Effector CD8-positive, alpha-beta T cell (primary cell): Measurements from ENCODE around the gene GLIS1.

Experiments used
- DNase-seq: peaks from one replicate; lab custom pipeline; 2025; lab: John Stamatoyannopoulos, UW

Gene GLIS1

GRCh38 chr1:53736290-53736689 lies 2.7 kb downstream of the GLIS1 start:
- no peak for DNase-seq

DNA sequence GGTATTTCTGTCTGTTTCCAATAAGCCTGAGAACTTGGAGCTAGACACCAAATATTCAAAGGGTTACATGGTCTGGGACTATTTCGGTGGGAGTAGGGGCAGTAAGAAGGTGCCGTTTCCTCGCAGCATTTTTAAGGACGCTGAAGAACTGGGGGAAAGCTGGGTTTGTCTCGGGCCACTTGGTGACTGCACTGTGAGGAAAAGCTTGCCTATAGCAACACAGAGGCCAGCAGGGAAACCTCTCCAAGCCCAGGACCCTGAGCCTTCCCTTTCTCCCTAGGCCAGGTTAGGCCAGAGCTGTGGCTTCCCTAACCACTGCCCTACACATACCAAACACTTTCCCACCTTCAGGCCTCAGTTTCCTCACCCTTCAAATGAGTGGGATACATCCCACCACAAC lies 3.3 kb downstream of the GLIS1 start:
- DNase-seq: no peak

- no peak for DNase-seq
Observed at GRCh38 chr1:53735261-53735660, 3.7 kb downstream of the GLIS1 start.

DNA sequence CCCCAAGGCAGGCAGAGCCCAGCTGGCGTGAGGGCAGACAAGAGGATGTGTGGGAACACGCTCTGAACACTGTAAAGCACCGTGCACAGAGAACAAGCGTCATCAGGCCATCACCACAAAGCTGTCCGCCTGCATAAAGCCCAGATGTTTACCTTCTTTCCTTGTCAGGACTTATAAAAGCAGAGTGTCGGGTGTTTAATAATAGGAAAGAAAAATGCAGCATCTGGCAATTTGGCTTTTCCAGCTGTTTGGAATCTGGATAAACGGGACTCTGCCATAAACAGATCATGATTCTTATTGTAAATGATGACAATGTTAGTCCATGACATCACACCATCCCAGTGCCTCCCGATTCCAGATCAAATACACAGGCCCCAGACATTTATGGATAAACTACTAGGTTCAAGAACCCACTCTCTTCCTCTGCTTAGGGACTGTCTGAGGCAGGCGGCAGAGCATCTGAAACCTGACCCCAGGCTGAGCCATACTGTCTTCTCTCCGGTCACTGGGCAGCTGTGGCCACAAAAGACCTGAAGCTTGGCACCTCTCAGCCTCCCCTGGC lies 4.2 kb downstream of the GLIS1 start:
- no peak for DNase-seq

DNA sequence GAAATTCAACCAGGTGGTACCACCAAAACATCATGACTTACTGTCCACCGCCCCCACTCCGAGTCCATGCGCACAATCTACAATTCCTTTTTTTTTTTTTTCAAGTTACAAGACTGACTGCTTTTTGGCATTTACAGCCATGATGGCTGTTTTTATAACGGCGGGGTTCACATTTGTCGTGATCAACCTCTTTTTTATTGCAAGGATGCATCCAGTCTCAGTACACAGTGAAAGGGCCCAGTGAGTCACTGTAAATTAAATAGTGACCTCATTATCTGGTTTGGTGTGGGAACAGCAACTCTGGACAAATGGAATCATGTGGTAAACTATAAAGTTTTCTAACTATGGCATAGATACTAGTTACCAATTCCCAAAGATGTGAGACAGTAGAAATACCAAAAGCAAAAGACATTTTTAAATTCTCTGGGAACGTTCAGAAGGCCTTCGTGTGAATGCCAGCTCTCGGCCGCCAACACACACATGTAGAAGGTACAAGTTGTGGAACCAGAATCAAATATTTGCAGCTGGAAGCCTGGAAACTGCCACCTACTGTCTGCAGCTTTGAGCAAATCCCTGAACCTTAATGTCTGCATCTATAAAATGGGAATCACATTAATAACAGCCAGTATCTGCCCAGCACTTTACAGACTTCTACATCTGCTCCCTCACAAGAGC lies 4.9 kb downstream of the GLIS1 start:
- DNase-seq: no peak

DNA sequence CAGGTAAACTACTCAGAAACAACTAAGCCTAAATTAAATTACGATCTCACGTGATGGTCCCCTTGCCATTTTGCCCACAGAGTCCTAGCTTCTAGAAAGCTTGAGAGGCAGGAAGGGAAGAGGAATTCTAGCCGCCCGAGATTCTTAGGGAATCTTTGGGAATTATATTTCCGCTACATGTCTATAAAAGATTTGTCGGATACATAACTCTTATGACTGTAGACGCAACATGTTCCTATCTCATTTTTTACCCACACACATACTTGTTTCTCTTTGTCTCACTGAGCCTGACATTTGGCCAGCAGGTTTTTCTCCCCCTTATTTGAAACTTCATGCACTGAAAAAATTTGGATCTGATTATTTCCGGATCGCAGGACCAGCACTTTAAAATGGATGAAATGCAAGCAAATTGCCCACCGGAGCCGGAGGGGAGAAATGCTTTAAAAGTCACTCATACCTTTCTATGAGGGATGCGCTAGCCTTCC lies 5.5 kb downstream of the GLIS1 start:
- DNase-seq: no peak

DNA sequence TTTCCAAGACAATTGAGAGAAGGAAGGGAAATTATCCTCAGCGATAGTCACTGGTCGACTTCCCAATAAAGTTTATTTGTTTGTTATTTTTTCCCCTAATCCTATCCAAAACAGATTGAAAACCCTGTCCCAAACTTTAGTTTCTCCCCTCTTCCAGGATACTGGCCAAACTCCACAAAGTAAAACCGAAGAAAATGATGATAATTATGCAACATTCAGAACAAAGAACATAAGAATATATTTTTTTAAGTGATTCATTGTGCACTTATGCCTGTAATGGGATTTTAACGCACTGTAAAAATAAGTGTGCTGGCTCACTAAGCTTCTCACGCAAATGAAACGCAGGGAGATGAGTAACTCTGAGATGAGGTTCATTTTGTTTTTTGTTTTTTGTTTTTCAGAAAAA lies 6.0 kb downstream of the GLIS1 start:
- no peak for DNase-seq

- DNase-seq: no peak
Observed at GRCh38 chr1:53732409-53732808, 6.6 kb downstream of the GLIS1 start.

DNA sequence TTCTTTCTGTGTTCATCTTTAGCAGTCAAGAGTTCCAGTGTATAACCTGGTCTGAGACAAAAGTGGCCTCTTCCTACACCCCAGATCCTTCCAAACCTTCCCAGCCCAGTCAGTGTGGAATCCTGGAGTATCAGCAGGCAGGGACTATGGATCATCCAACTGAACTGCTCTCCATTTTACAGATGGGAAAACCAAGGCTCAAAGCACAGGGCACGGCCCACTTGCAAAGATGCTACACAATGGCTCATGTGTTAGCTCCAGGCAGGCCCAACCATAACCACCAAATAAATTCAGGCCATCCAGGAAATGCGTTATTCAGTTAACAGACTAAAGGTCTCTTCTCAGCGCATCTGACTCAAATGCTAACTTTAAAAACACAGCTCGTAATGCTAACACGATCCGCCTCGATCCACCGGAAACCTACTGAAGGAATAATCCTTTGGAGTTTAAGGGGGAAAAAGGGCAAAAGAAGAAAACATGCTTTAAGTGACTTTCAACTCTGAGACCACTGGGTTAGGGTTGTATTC lies 7.1 kb downstream of the GLIS1 start:
- no peak for DNase-seq

DNA sequence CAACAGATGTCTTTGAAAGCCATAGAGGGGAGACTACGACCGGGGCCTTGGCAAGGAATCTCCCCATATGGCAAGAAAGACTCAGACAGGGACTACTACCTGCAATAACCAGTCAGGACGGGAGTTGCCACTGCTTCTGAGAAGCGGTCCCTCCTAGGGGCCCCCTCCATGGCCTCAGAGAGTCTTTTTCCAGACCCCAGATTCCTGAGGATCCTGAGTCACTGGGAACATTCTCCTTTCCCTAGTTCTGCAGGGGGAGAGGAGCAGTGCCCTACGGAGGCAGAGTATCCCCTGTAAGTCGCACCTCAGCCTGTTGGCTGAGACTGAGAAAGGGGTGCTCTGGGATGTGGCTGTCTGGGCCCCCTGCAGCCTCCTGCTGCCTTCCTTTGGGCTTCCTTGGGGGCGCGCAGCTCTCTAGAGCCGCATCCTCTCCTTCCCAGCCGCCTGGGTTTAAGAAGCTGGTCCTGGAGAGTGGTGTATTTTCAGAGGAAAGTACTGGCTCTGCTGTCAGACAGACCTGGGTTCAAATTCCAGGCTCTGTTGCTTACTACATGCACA lies 7.8 kb downstream of the GLIS1 start:
- no peak for DNase-seq

DNA sequence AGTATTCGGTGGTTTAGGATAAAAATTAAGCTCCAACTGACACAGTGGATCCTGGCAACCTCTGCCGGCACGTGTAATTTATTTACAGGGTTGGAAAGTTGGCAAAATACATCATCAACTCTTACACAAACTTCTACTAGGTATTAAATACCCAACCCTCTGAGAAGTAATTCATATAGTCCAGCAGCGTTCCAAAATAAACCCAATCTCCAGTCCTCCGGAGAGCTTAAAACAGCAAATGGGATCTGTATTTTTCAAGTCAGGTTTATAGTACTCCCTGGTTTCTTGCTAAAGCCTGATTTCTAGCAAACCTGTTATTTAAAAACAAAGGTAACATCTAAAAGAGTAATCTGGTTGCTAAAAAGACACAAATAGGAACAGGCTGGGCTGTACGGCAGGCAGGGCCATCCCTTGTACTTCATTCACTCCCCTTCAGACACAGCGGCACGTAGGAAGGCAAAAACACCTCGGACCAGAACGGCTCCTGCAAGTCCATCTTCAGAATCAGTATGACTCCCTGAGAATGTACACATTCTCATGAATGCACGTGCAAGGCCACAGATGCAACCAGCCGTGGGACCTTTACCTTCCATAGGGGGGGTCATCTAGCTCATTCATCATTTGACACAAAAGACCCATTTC lies 8.6 kb downstream of the GLIS1 start:
- DNase-seq: no peak

DNA sequence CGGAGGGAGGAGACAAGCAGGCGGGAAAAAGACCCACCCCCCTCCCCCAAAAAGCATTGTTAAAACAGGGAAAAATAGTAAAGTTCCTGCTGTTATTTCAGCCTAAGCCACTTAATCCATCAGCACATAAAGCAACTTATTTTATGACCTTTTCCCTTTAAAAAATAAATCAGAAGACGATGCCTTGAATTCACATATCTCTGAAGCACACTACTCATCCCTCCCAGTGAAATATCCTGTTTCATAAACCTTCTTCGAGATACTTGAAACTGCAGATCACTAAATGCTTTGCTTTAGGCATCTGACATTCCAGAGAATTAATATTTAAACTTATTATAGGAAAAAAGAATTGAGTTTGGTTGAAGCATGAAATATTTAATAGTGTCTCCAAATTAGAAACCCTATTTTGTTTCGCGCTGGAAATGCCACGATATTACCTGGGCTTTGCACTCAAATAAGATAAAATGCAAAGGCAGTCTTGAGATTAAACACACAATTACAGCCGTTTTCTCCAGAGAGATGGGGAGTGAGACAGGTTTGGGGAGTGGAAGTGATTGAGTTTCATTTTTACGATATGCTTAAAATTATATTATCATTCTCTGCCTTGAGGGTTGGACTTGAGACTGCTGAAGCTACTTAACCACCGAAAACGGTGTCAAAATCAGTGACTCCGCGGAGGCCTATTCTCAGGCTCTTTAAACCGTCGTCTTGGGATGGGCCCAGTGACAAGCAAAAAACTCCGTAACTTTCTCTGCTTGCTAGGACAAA lies 9.3 kb downstream of the GLIS1 start:
- DNase-seq: no peak

GRCh38 chr1:53728702-53729455 lies 10.1 kb downstream of the GLIS1 start:
- DNase-seq: no peak

DNA sequence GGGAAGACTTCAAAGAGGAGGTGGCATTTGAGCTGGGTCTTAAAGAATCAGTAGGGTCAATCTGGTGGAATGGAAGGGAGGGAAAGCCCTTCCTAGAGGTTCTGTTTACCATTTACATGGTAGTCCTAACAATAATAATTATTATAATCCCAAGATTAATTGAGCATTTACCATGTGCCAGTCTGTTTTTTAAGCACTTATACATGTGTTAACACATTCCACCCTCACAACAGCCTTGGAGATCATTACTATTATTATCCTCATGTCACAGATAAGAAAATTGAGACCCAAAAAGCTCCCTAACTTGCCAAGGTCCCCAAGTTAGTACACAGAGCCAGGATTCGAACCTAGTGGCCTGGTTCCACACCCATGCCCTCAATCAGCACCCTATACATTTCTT lies 10.8 kb downstream of the GLIS1 start:
- no peak for DNase-seq

DNA sequence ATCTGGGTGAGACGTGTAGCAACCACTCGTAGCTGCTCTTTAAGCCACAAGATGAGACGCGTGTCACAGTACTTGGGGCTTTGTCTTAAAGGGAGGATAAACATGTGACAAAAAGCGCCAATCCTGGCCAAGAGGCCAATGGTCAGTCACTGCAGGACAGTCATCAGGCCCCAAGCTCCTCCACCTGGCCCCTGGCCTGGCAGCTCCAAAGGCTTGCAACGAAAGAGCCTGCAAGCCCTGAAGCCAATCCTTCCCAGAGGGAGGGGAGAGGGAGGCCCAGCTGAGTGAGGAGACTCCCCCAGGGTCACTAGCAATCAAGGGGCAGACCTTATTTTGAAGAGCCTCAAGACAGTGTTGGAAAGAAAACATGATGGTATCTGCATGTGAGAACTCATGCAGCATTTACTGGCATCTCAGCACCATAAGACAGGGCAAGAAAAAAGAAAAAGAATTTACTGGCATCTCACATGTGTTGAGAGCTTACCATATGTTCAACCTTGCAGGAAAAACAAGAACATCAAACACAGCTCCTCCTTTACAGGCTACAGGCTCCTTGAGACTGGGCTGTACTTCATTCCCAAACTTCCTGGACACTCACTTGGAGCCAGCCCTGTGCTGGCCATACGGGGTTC lies 11.4 kb downstream of the GLIS1 start:
- DNase-seq: no peak

GRCh38 chr1:53726009-53726600 lies 12.9 kb downstream of the GLIS1 start:
- no peak for DNase-seq

DNA sequence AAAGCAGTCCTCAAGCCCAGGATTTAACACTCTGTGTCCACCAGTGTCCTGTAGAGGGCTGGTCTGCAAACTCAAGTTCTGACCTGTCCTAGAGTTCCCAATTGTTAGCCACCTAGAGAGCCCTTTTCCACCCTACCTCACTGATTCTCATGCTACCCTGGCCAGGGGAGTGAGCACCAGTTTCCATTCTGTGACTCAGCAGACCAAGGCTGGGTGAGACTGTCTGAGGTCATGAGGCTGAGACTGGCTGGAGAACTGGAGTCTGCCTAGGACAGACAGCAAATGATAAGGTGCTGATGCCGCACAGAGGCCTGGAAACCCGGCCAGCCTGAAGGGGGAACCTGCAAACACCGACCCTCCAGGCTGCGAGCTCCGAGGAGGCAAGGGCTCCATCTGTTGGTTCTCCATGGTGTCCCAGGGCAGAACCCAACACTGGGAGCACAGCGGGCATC lies 13.7 kb downstream of the GLIS1 start:
- no peak for DNase-seq

GRCh38 chr1:53722025-53722424 lies 16.9 kb downstream of the GLIS1 start:
- DNase-seq: no peak

DNA sequence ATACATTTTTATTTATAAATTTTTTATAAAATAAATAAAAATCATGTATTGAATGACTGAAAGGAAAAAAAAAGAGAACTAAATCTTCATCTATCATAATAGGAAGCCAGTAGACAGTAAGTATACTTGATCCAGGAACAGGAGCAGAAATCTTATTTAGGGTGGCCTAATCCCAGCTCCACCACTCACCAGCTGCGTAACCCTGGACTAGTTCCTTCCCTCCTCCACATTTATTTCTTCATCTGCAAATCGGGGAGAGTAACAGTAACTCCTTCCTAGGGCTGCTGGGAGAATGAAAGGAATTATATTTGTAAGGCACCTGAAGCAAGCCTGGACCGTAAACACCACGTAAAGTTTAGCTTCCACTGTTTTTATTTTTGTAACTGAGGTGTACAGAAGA lies 17.9 kb downstream of the GLIS1 start:
- DNase-seq: no peak

DNA sequence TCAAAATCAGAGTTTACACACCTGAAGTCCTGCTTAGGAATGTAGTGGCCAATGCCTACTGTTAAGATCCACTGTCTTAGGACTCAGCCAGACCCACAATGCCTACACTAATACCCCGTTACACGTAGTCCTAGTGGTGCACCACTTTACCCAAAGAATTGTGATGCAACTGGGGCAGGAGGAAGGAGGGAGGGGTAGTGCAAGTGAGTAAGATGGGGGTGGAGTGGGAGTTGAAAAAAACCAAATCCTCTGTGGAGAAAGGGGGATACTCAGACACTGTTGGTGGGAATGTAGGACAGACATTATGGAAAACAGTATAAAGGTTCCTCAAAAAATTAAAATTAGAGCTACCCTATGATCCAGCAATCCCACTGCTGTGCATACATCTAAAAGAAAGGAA lies 19.5 kb downstream of the GLIS1 start:
- DNase-seq: no peak
